Stomach (tissue), 9 donors: ENCODE data around the gene SLAMF9. TPM values are rescaled to one million over a fixed set of nuclear protein-coding genes. Genes with fewer than 3 reads are reported as not detected.

Experiments
- DNase-seq, 2 donors: peaks; one replicate each; pipeline versions ENCODE4 v3.0.0 to v3.0.0-alpha.2; 2013 to 2019
- H3K27ac ChIP-seq, 5 donors: fragments of 200-600 bp in 4 of 5; sonication (generic) in 4 of 5; one replicate each; pipeline ENCODE4 v1.5.1; 2013 to 2019; ENCODE audit warnings: mild to moderate bottlenecking in 1 of 5, moderate library complexity in 1 of 5
- H3K27me3 ChIP-seq, 3 donors: fragments of 200-600 bp; sonication (generic); one replicate each; pipeline ENCODE4 v1.5.1; 2017 to 2019; ENCODE audit warnings: mixed run types in 1 of 3
- H3K36me3 ChIP-seq, 4 donors: fragments of 200-600 bp; sonication (generic); 1 replicate in 3 of 4; 2 replicates in 1 of 4; pipeline ENCODE4 v1.5.1; 2016 to 2019
- H3K4me1 ChIP-seq, 4 donors: fragments of 200-600 bp; sonication (generic); one replicate each; pipeline ENCODE4 v1.5.1; 2016 to 2019
- H3K4me3 ChIP-seq, 4 donors: fragments of 200-600 bp; sonication (generic) in 3 of 4; one replicate each; pipeline ENCODE4 v1.5.1; 2016 to 2019; ENCODE audit warnings: mild to moderate bottlenecking in 1 of 4
- H3K9me3 ChIP-seq, 4 donors: fragments of 200-600 bp; sonication (generic); one replicate each; pipeline ENCODE4 v1.5.1; 2016 to 2019
- EP300 ChIP-seq: sonication (generic); formaldehyde crosslinking; IDR thresholded peaks from one replicate; pipeline ENCODE4 v1.6.1; 2017; ENCODE audit warnings: antibody characterized with exemption
- POLR2A ChIP-seq, 4 donors: fragments of 450-650 bp; IDR thresholded peaks; one replicate each; pipeline ENCODE4 v1.6.1; 2016; ENCODE audit warnings: antibody characterized with exemption in 4 of 4, control low read depth in 2 of 4, mild to moderate bottlenecking in 1 of 4, moderate library complexity in 1 of 4
- POLR2AphosphoS5 ChIP-seq, 3 donors: sonication (generic); formaldehyde crosslinking; IDR thresholded peaks; one replicate each; pipeline ENCODE4 v1.6.1; 2016; ENCODE audit warnings: antibody characterized with exemption in 3 of 3
- WGBS, 5 donors: extraction: QIAGEN DNeasy Blood & Tissue Kit in 3 of 5; methylation state at CpG; one replicate each; pipeline versions ENCODE4 v1.1.5 to v1.1.7; 2013 to 2018; 5-methylcytosine and 5-hydroxymethylcytosine counted together
- intact Hi-C: fragments of 100-400 bp; cut with DNase I; formaldehyde crosslinking; loops from one replicate; pipeline ENCODE4 v1.15.1; 2023; ENCODE audit warnings: low total_unique reads
- polyA plus RNA-seq, 3 donors: library from polyadenylated mRNA; stranded (reverse); fragments of 200-250 nt; gene quantifications; one replicate each; pipeline ENCODE4 v1.2.3, GENCODE V29; 2013
- total RNA-seq, 5 donors: library from RNA; depleted of rRNA; stranded (reverse); fragments of >200 nt; gene quantifications; one replicate each; pipeline versions ENCODE4 v1.1.0 to v1.2.3, GENCODE V29; 2014 to 2016
- TF ChIP-seq, protein P1 (sequence below), 7 experiments: fragments of 450-650 bp in 4 of 7; fragments of 200-600 bp in 3 of 7; sonication (generic) in 3 of 7; IDR thresholded peaks; one replicate each; pipeline ENCODE4 v1.5.1; 2016 to 2019; ENCODE audit warnings: antibody characterized with exemption in 7 of 7, control low read depth in 2 of 7, mild to moderate bottlenecking in 1 of 7
- donor health status: healthy with polysubstance abuse.
- donor health status: Bipolar disorder and iron deficiency.
- donor health status: healthy.

SLAMF9 gene
- total and polyA plus RNA-seq, 8 donors, result 0.87 TPM; not detected in 7

GRCh38 chr1:159930216-159930615, 23.8 kb downstream of the SLAMF9 start:
- intact Hi-C loops, result loop anchor here (5.0 kb wide), 1 partner anchor 77 kb away; no protein-coding TSS in a partner anchor
- DNase-seq, result no peak
- H3K36me3 ChIP-seq, result peaks cover 0 to 10% (median 0%) of the 10 kb centered on the region in 4 donors
- TF ChIP-seq POLR2AphosphoS5 (IDR thresholded peaks at IDR 0.05) (no peak), EP300 (no peak), POLR2A (IDR thresholded peaks at IDR 0.05) (no peak)
- TF ChIP-seq, protein P1, sequence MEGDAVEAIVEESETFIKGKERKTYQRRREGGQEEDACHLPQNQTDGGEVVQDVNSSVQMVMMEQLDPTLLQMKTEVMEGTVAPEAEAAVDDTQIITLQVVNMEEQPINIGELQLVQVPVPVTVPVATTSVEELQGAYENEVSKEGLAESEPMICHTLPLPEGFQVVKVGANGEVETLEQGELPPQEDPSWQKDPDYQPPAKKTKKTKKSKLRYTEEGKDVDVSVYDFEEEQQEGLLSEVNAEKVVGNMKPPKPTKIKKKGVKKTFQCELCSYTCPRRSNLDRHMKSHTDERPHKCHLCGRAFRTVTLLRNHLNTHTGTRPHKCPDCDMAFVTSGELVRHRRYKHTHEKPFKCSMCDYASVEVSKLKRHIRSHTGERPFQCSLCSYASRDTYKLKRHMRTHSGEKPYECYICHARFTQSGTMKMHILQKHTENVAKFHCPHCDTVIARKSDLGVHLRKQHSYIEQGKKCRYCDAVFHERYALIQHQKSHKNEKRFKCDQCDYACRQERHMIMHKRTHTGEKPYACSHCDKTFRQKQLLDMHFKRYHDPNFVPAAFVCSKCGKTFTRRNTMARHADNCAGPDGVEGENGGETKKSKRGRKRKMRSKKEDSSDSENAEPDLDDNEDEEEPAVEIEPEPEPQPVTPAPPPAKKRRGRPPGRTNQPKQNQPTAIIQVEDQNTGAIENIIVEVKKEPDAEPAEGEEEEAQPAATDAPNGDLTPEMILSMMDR (IDR thresholded peaks at IDR 0.05), result no peak
- WGBS, 5 donors, result 89 to 95% (median 93%) methylated on average over 3 to 11 of the region's 11 CpGs
- no peaks in the 10 kb centered on the region for H3K27me3 ChIP-seq
- H3K4me1 ChIP-seq, result peaks cover 9 to 16% (median 11%) of the 10 kb centered on the region in 4 donors
- H3K9me3 ChIP-seq, result no peaks in the 10 kb centered on the region
- H3K27ac ChIP-seq, result no peak overlapping the region
- no peak overlapping the region for H3K4me3 ChIP-seq

DNA sequence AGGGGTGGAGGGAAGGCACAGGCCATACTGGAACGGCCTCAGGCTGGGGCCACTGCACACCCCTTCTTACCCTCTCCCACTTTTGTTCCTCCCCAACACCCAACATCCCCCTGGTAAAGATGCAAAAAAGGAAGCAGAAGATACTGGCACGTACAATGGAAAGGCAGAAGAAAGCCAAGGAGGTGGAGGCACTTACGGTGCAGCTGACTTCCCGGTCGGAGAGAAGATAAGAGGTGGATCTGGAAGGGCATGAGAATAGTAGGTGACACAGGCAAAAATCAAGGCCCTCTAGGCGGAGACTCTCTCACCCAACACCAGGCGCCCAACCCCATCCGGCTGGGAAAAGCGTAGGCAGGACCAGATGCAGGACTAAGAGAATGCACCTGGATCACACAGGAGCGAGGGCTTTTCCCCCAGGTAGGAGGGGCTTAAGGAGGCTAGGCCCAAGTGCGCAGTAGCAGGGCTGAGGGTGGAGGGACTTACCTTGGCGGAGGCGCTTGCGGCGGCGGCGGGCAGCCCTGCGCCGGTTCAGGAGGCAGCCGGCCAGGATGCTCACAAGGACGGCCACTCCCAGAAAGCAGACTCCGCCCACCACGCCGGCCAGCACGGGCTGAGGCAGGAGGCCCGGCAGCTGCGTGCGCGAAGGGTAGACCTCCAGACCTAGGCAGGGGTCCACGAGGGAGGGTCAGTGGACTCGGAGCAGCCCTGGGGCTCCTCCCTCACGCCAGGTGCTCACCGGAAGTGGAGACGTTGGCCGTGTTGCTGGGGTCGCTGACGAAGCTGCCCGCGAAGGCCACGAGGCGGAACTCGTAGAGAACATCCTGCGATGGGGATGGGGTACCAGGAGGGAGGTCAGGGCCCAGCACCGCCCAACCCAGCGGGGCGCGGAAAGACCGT, 24.6 kb downstream of the SLAMF9 start:
- TF ChIP-seq POLR2AphosphoS5 (IDR thresholded peaks at IDR 0.05), result no peak
- TF ChIP-seq POLR2A (IDR thresholded peaks at IDR 0.05), result no peak
- TF ChIP-seq, protein P1 (IDR thresholded peaks at IDR 0.05), result no peak
- TF ChIP-seq EP300, result no peak
- peaks cover 0 to 10% (median 0%) of the 10 kb centered on the region in 4 donors for H3K36me3 ChIP-seq
- H3K27ac ChIP-seq, result peak overlapping the region in 1 of 5 donors; percentile 13
- H3K9me3 ChIP-seq, result no peaks in the 10 kb centered on the region
- intact Hi-C loops, result loop anchor here (5.0 kb wide), 1 partner anchor 78 kb away; no protein-coding TSS in a partner anchor
- H3K4me3 ChIP-seq, result no peak overlapping the region
- DNase-seq, result peak; percentile 55 to 65
- H3K4me1 ChIP-seq, result peaks cover 9 to 16% (median 14%) of the 10 kb centered on the region in 4 donors
- H3K27me3 ChIP-seq, result no peaks in the 10 kb centered on the region
- 74 to 84% (median 75%) methylated on average over 43 to 48 of the region's 48 CpGs for WGBS, 5 donors

- intact Hi-C loops, result no loop called here
- Histone ChIP-seq H3K27me3 (no peaks in the 10 kb centered on the region), H3K9me3 (no peaks in the 10 kb centered on the region), H3K27ac (no peak overlapping the region), H3K4me1 (peaks cover 9 to 23% (median 18%) of the 10 kb centered on the region in 4 donors), H3K4me3 (no peak overlapping the region), H3K36me3 (peaks cover 0 to 10% (median 0%) of the 10 kb centered on the region in 4 donors)
- DNase-seq, result no peak
- TF ChIP-seq EP300, result no peak
- TF ChIP-seq, protein P1 (IDR thresholded peaks at IDR 0.05), result no peak
- WGBS, 5 donors, result 91 to 97% (median 95%) methylated on average over 6 to 18 of the region's 18 CpGs
Measured at GRCh38 chr1:159928491-159929050, 25.5 kb downstream of the SLAMF9 start.

- no peaks in the 10 kb centered on the region for H3K9me3 ChIP-seq
- peaks cover 12 to 29% (median 21%) of the 10 kb centered on the region in 4 donors for H3K4me1 ChIP-seq
- H3K27ac ChIP-seq, result no peak overlapping the region
- 74 to 85% (median 80%) methylated on average over 13 of the region's 13 CpGs for WGBS, 5 donors
- no peak for TF ChIP-seq POLR2AphosphoS5 (IDR thresholded peaks at IDR 0.05)
- TF ChIP-seq POLR2A (IDR thresholded peaks at IDR 0.05), result no peak
- TF ChIP-seq, protein P1 (IDR thresholded peaks at IDR 0.05), result no peak
- no peak for TF ChIP-seq EP300
- H3K27me3 ChIP-seq, result no peaks in the 10 kb centered on the region
- H3K36me3 ChIP-seq, result peaks cover 0 to 10% (median 0%) of the 10 kb centered on the region in 4 donors
- no peak for DNase-seq
- intact Hi-C loops, result no loop called here
- H3K4me3 ChIP-seq, result no peak overlapping the region
Measured at GRCh38 chr1:159927849-159928431, 26.1 kb downstream of the SLAMF9 start.
